Activated CD4-positive, alpha-beta T cell treated with anti-CD3 and anti-CD28 coated beads for 36 hours (primary cell): ENCODE results near the gene FAM209A. TPM values are rescaled to one million over a fixed set of nuclear protein-coding genes. Genes with fewer than 3 reads are reported as not detected.

Source experiments
- ATAC-seq: fragments of 200-7000 bp; cut with Tn5 transposase; one replicate; pipeline ENCODE4 v1.10.0; 2021; ENCODE audit warnings: mild to moderate bottlenecking, moderate library complexity
- CTCF ChIA-PET: fragments of 350-600 bp; sonication (Branson Sonifier 250); formaldehyde crosslinking; loops from one replicate; lab custom pipeline; 2021; ENCODE audit warnings: antibody characterized with exemption; lab: Charles Lee
- POLR2A ChIA-PET: fragments of 350-600 bp; sonication (Branson Sonifier 250); formaldehyde crosslinking; loops from one replicate; lab custom pipeline; 2021; ENCODE audit warnings: antibody characterized with exemption, inconsistent platforms; lab: Charles Lee
- DNase-seq: peaks from one replicate; pipeline ENCODE4 v3.0.0-alpha.2; 2020
- H3K27ac Mint-ChIP-seq: one replicate; pipeline ENCODE4 v1.8.0; 2021; ENCODE audit warnings: mixed read lengths
- H3K27me3 Mint-ChIP-seq: one replicate; pipeline ENCODE4 v1.8.0; 2021; ENCODE audit warnings: mixed read lengths
- H3K36me3 Mint-ChIP-seq: one replicate; pipeline ENCODE4 v1.8.0; 2021; ENCODE audit warnings: low read depth, mixed read lengths
- H3K4me1 Mint-ChIP-seq: one replicate; pipeline ENCODE4 v1.8.0; 2021; ENCODE audit warnings: mixed read lengths
- H3K4me3 Mint-ChIP-seq: one replicate; pipeline ENCODE4 v1.8.0; 2021; ENCODE audit warnings: mild to moderate bottlenecking, moderate library complexity, mixed read lengths
- H3K9me3 Mint-ChIP-seq: one replicate; pipeline ENCODE4 v1.8.0; 2021; ENCODE audit warnings: low read depth, mixed read lengths
- intact Hi-C, 2 experiments: fragments of 100-400 bp; cut with DNase I in 1 of 2; cut with micrococcal nuclease in 1 of 2; formaldehyde crosslinking; loops; one replicate each; pipeline versions ENCODE4 v1.14.2 to v1.15.1; 2022 to 2024; cut with DNase I, micrococcal nuclease
- total RNA-seq, 2 experiments: library from RNA; stranded (reverse); gene quantifications; one replicate each; pipeline ENCODE4 v1.2.3, GENCODE V29; 2021

The FAM209A gene
- total RNA-seq, 2 experiments from 2014 or later = 0.73 to 1.1 TPM

DNA sequence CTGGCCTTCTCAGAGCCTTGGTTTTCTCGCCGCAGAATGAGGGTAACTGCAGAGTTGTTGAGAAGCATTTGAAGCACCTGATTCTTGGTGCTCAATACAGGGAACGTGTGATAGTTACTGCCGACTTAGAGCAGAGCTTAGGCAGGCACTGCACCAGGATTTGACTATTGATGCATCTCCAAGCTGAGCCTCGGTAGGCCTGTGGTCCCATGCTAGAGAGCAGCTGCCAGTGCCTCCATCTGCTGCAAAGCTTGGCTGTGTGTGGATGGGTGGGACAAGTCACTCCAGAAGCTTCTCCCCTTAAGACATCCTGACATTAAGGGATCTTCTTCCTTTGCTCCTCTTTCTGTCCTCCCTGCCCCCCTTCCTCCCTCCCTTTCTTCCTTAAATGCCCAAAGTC is 49.4 kb downstream of the FAM209A start:
- ChIA-PET POLR2A (no interaction called here), CTCF (interaction anchor here (0.8 kb wide), 1 partner anchor 35 kb away, joined by 3 read pairs; no protein-coding TSS in a partner anchor)
- no peak for ATAC-seq
- H3K4me1 Mint-ChIP-seq = no peaks in the 10 kb centered on the region
- H3K4me3 Mint-ChIP-seq = no peak overlapping the region
- intact Hi-C loops = no loop called here
- H3K27me3 Mint-ChIP-seq = peaks cover 16% of the 10 kb centered on the region
- no peaks in the 10 kb centered on the region for H3K9me3 Mint-ChIP-seq
- no peaks in the 10 kb centered on the region for H3K36me3 Mint-ChIP-seq
- DNase-seq = no peak
- H3K27ac Mint-ChIP-seq = no peak overlapping the region

- Mint-ChIP-seq H3K4me1 (no peaks in the 10 kb centered on the region), H3K4me3 (no peak overlapping the region), H3K9me3 (no peaks in the 10 kb centered on the region), H3K36me3 (no peaks in the 10 kb centered on the region), H3K27ac (no peak overlapping the region), H3K27me3 (peaks cover 16% of the 10 kb centered on the region)
- intact Hi-C loops = no loop called here
- no peak for DNase-seq
- ATAC-seq = no peak
- ChIA-PET POLR2A (no interaction called here), CTCF (interaction anchor here (0.8 kb wide), 1 partner anchor 36 kb away, joined by 3 read pairs; no protein-coding TSS in a partner anchor)
Measured at GRCh38 chr20:56574531-56575142, 50.1 kb downstream of the FAM209A start.

DNA sequence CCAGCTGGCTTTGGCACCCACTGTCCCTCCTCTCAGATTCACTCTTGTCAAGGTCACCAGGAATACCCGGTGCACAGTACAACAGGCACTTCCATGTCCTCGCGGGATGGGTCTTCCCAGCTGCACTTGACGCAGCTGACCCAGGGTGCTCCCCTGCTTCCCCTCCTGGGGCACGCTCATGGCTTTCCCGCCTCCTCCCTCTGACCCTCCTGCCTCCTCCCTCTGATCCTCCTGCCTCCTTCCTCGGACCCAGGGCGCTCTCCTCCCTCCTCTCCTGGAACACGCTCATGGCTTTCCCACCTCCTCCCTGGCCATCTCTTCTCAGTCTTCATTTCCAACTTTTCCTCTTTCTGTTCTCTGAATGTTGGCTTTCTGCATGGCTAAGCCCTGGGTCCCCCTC is 50.6 kb downstream of the FAM209A start:
- Mint-ChIP-seq H3K4me1 (no peaks in the 10 kb centered on the region), H3K27ac (no peak overlapping the region), H3K36me3 (no peaks in the 10 kb centered on the region), H3K27me3 (peaks cover 12% of the 10 kb centered on the region), H3K9me3 (no peaks in the 10 kb centered on the region), H3K4me3 (no peak overlapping the region)
- no peak for DNase-seq
- CTCF ChIA-PET = no interaction called here
- POLR2A ChIA-PET = no interaction called here
- intact Hi-C loops = no loop called here
- no peak for ATAC-seq

Other genes with a start within 250 kb of the FAM209A start
- 1 to 10 TPM; 4.5 to 4.8 TPM for gene FAM210B, start 165.8 kb upstream of the FAM209A start, total RNA-seq
- 100 to 1,000 TPM; 103 to 114 TPM for gene AURKA, start 132.5 kb upstream of the FAM209A start, total RNA-seq
- gene CSTF1, start 132.1 kb upstream of the FAM209A start, total RNA-seq = 10 to 100 TPM; 62.0 to 84.2 TPM
- gene CASS4, start 112.5 kb upstream of the FAM209A start, total RNA-seq = 1 to 10 TPM; 5.1 to 5.6 TPM
- 10 to 100 TPM; 68.5 to 80.8 TPM for gene RTF2, start 56.1 kb upstream of the FAM209A start, total RNA-seq
- under 1 TPM in 1 of 2 experiments, not detected in 1; 0.43 TPM for gene FAM209B, start 8.5 kb downstream of the FAM209A start, total RNA-seq
- gene TFAP2C, start 104.6 kb downstream of the FAM209A start, total RNA-seq = not detected